Heart left ventricle (tissue), 13 donors: ENCODE measurements around the gene ECEL1.

Experiments
- CTCF ChIP-seq, 12 donors: fragments of 200-600 bp; sonication (generic) in 4 of 12; IDR thresholded peaks; one replicate each; pipeline versions ENCODE4 v1.5.0 to v1.8.0; 2018 to 2022; ENCODE audit warnings: antibody characterized with exemption in 12 of 12, mild to moderate bottlenecking in 5 of 12
- POLR2A ChIP-seq, 2 donors: fragments of 450-650 bp; IDR thresholded peaks; one replicate each; pipeline ENCODE4 v1.6.1; 2017; ENCODE audit warnings: antibody characterized with exemption in 2 of 2, mild to moderate bottlenecking in 2 of 2, moderate library complexity in 2 of 2
- donor health status: ischemic (EF 13 %, LVEDD 7.1; RV severe dilation, severe dysfunction).
- donor health status: DM: no; HTN: yes; CAD: no.
- donor health status: DM: no; HTN: no; CAD: no.
- donor health status: ischemic (EF 25% LVEDD 6.9; RV normal size, moderate dysfunction).
- donor health status: ischemic (EF 25% LVEDD 5.7; RV mildly dilated, moderate dysfunction).
- donor health status: ischemic (EF 35%, LVEDD 5.7; RV mildly dilated, moderate dysfunction).
- donor health status: nonischemic (EF 11% LVEDD 7.7; RV severe dilation, severe dysfunction).
- donor health status: DM: yes; HTN: yes; CAD: no.
- donor health status: PGD.
- donor health status: ischemic (EF 29% LVEDD 5.4; RV normal size, mild dysfunction).
- donor health status: nonischemic (EF 23%, LVEDD 6.1; RV moderate dilation, normal function).

GRCh38 chr2:232492236-232492848, 4.7 kb upstream of the ECEL1 start:
- no peak for TF ChIP-seq CTCF (IDR thresholded peaks at IDR 0.05)
- TF ChIP-seq POLR2A (IDR thresholded peaks at IDR 0.05) = no peak
